GM10248 (cell line): ENCODE measurements around the gene ARAP3.
"Not testable (repeated sequence)": the region's sequence is repeated elsewhere in the genome, so short reads cannot be mapped to it uniquely, and the experiment has no call there.

Experiments used
- CTCF ChIA-PET: fragments of 300-600 bp; sonication (Branson Sonifier 250); formaldehyde crosslinking; extraction: SDS; loops from one replicate; lab custom pipeline; 2021; ENCODE audit warnings: antibody characterized with exemption; lab: Yijun Ruan, JAX
- POLR2A ChIA-PET: fragments of 350-650 bp; sonication (Branson Sonifier 250); formaldehyde crosslinking; extraction: SDS; loops from one replicate; lab custom pipeline; 2020; ENCODE audit warnings: antibody characterized with exemption; lab: Yijun Ruan, JAX
- DNase-seq: peaks from one replicate; pipeline ENCODE4 v3.0.0; 2012; ENCODE audit errors: extremely low spot score
- TF ChIP-seq, protein P1 (sequence below): IDR thresholded peaks from 2 replicates; pipeline ENCODE4 v1.5.1; 2012; ENCODE audit warnings: mild to moderate bottlenecking, low read depth; ENCODE audit errors: extremely low read depth, missing control alignments, control extremely low read depth

Gene ARAP3, protein sequence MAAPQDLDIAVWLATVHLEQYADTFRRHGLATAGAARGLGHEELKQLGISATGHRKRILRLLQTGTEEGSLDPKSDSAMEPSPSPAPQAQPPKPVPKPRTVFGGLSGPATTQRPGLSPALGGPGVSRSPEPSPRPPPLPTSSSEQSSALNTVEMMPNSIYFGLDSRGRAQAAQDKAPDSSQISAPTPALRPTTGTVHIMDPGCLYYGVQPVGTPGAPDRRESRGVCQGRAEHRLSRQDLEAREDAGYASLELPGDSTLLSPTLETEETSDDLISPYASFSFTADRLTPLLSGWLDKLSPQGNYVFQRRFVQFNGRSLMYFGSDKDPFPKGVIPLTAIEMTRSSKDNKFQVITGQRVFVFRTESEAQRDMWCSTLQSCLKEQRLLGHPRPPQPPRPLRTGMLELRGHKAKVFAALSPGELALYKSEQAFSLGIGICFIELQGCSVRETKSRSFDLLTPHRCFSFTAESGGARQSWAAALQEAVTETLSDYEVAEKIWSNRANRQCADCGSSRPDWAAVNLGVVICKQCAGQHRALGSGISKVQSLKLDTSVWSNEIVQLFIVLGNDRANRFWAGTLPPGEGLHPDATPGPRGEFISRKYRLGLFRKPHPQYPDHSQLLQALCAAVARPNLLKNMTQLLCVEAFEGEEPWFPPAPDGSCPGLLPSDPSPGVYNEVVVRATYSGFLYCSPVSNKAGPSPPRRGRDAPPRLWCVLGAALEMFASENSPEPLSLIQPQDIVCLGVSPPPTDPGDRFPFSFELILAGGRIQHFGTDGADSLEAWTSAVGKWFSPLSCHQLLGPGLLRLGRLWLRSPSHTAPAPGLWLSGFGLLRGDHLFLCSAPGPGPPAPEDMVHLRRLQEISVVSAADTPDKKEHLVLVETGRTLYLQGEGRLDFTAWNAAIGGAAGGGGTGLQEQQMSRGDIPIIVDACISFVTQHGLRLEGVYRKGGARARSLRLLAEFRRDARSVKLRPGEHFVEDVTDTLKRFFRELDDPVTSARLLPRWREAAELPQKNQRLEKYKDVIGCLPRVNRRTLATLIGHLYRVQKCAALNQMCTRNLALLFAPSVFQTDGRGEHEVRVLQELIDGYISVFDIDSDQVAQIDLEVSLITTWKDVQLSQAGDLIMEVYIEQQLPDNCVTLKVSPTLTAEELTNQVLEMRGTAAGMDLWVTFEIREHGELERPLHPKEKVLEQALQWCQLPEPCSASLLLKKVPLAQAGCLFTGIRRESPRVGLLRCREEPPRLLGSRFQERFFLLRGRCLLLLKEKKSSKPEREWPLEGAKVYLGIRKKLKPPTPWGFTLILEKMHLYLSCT (N-terminal part only)

DNA sequence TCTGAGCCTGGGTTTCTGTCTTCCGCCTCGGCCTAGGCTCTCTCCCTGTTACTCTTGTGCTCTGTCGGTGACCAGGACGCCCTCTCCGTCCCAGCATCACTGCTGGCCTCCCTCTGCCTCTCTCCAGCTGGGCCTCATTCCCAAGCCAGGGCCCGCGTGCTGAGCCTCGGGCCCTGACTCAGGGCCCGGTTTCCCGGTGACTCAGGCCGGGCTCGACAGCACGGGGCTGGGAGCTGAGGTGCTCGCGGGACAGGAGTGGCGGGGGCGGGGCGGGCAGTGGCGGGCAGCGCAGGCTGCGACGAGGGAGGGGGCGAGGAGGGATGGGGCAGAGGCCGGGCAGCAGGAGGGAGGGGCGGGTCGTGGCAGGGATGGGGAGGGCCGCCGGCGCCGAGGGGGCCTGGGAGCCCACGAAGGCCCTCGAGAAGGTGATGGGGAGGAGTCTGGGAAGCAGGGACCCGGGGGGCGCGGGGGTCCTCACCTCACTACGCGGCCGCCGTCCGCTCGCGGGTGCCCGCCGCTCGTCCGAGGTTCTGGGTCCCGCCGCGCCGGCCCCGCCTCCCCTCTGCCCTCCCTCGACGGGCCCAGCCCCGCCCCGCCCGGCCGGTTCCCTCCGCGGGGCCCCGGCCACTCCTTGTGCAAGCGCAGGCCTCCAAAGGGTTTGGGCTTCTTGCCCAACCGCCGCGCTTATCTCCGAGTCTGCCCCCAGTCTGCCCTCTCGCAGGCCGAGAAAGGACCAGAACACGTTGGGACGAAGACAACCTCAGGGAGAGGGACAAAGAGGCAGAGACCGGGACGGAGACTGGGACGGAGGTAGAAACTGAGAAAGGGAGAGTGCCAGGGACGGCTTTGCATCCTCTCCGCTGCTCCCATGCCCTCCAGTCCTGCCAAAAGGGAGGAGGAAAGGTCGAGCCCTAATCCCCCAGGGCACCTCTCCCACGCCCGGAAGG is at the start of gene ARAP3:
ARAP3 (minus strand) TSS at position 536 of the 947 bp plus-strand sequence. CDS start 1,744 bp downstream, outside the sequence.
- ChIA-PET CTCF (interaction anchor here (1.3 to 5.0 kb wide), 4 partner anchors 10 to 21 kb away, joined by 3 to 38 read pairs (median 10); no protein-coding TSS in a partner anchor), POLR2A (no interaction called here)
- no peak for DNase-seq
- TF ChIP-seq, protein P1, sequence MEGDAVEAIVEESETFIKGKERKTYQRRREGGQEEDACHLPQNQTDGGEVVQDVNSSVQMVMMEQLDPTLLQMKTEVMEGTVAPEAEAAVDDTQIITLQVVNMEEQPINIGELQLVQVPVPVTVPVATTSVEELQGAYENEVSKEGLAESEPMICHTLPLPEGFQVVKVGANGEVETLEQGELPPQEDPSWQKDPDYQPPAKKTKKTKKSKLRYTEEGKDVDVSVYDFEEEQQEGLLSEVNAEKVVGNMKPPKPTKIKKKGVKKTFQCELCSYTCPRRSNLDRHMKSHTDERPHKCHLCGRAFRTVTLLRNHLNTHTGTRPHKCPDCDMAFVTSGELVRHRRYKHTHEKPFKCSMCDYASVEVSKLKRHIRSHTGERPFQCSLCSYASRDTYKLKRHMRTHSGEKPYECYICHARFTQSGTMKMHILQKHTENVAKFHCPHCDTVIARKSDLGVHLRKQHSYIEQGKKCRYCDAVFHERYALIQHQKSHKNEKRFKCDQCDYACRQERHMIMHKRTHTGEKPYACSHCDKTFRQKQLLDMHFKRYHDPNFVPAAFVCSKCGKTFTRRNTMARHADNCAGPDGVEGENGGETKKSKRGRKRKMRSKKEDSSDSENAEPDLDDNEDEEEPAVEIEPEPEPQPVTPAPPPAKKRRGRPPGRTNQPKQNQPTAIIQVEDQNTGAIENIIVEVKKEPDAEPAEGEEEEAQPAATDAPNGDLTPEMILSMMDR, result no peak

DNA sequence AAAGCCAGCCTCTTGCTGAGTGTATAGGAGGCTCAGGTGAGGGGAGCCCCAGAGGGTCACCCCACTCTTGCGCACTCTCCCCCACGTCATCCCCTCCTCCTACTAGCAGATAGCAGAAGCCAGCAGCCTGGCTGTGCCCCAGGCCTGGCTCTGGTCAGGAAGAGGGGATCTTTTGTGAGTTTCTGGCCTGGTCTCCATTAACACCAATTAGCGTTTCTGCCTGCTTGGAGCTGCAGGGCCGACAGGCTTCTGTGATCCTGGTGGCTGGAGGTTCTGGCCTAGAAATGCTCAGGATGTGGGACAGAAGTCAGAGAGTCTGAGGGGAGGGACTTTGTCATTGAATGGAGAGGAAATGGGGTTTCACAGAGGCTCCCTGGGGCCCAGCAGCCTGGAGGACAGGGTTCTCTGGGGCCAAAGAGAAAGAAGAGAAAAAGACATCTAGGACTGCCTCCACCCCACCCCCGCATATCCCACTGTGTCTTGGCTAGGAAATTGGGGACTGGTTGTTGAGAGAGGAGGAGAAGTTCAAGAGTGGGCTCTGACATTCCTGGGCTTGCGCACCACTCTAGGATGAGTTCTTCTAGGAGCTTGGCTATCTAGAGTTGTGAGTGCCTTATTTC is 47.5 kb upstream of the ARAP3 start:
- ChIA-PET POLR2A (no interaction called here), CTCF (interaction anchor here (1.4 kb wide), 1 partner anchor 25 kb away, joined by 3 read pairs; no protein-coding TSS in a partner anchor)
- DNase-seq, result no peak
- TF ChIP-seq, protein P1, result no peak

DNA sequence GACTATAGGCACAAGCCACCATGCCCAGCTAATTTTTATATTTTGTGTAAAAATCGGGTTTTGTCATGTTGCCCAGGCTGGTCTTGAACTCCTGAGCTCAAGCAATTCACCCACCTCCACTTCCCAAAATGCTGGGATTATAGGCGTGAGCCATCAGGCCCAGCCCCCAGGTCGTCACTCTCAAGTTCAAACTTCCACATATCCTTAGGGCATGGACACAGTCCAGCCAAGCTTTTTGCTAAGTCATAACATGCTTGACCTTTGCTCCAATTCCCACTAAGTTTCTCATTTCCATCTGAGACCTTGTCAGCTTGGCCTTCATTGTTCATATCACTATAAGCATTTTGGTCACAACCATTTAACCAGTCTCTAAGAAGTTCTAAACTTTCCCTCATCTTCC is 43.9 kb upstream of the ARAP3 start:
- ChIA-PET POLR2A (no interaction called here), CTCF (interaction anchor here (1.0 to 1.5 kb wide), 2 partner anchors 22 to 153 kb away, joined by 3 read pairs; no protein-coding TSS in a partner anchor)
- TF ChIP-seq, protein P1, result no peak
- DNase-seq, result no peak

DNA sequence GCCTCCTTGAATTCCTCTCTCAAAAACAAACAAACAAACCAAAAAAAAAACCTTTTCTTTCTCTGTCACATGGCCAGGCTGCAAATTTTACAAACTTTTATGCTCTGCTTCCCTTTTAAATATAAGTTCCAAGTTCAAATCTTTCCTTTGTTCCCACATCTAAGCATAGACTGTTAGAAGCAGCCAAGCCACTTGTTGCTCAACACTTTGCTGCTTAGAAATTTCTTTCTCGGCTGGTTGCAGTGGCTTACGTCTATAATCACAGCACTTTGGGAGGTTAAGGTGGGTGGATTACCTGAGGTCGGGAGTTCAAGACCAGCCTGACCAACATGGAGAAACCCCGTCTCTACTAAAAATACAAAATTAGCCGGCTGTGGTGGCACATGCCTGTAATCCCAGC is 43.1 kb upstream of the ARAP3 start:
- CTCF ChIA-PET, result interaction anchor here (1.0 to 1.5 kb wide), 2 partner anchors 21 to 154 kb away, joined by 3 read pairs; no protein-coding TSS in a partner anchor
- POLR2A ChIA-PET, DNase-seq: not testable (repeated sequence)

DNA sequence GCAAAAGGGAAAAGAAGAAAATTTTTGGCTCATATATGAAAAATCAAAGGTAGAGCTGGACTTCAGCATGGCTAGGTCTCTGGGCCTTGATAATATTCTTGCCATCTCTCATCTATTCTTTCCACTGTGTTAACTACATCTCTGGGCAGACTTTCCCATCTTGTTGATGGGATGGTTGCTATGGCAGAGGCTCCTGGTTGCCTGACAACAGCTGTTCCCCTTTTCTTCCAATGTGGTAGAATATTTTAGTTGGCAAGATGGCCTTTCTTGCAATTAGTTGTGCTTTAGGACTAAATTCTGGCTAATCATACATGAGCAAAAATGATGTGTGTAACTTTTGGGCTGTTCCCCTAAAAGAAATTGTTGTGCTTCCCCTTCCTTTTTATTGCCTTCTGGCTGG is 40.2 kb upstream of the ARAP3 start:
- ChIA-PET POLR2A (no interaction called here), CTCF (interaction anchor here (0.9 to 1.4 kb wide), 5 partner anchors 30 to 157 kb away, joined by 3 to 5 read pairs (median 3); no protein-coding TSS in a partner anchor)
- DNase-seq, result no peak

More for the DNA sequence above, 40.2 kb upstream of the ARAP3 start:
- TF ChIP-seq, protein P1, result no peak
